MM.1S (cell line): ENCODE data around the gene EPN3.

Source experiments
- CTCF ChIP-seq: fragments of 300-600 bp; sonication (generic); IDR thresholded peaks from 2 replicates; pipeline ENCODE4 v1.5.1; 2016; ENCODE audit warnings: antibody characterized with exemption, low read length, mixed read lengths
- EZH2 ChIP-seq: fragments of 300-600 bp; sonication (generic); optimal IDR thresholded peaks from 2 replicates; pipeline ENCODE3; 2017; ENCODE audit warnings: low read depth, mild to moderate bottlenecking, antibody characterized with exemption, low read length, mixed read lengths

DNA sequence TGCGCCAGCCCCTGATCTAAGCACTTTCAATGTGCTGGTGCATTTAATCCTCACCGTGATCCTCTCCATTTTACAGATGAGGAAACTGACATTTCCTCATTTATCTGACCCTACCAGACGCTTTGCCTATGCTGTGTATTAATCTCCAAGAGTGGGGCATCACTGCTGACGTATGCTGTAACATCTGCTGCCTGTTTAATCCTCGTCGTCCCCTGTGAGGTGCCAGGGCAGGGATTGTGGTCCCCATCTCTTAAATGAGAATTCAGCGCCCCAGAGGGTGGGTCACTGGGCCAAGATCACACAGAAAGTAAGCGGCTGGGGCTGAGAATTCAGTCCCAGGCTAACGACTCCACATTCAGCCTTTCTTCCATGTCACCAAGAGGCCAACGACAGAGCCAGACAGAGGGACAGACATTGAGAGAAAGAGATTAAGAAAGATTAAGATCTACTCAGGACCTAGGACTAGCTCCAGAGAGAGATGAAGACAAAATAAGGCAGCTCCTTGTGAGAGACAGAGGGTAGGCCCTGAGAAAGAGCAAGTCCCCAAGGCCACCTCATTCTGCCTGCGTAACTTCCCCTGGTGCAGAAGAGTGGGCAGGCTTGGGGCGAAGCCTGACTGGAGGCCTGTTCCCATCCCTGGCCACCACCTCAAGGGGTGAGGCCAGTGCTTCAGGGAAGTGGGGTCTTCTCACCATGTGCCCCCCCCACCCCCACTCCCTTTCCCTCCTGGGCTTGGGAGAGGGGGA, 41.5 kb downstream of the EPN3 start:
- TF ChIP-seq CTCF (no peak), EZH2 (no peak)
